Lower leg skin (tissue), 3 donors: ENCODE measurements around the gene SYNE2.

ENCODE experiments used
- CTCF ChIP-seq, 3 donors: fragments of 450-650 bp; IDR thresholded peaks; one replicate each; pipeline ENCODE4 v1.5.1; 2016; ENCODE audit warnings: antibody characterized with exemption in 3 of 3, mild to moderate bottlenecking in 3 of 3, moderate library complexity in 2 of 3
- POLR2A ChIP-seq, 2 donors: fragments of 450-650 bp; IDR thresholded peaks; one replicate each; pipeline ENCODE4 v1.6.1; 2016 to 2017; ENCODE audit warnings: antibody characterized with exemption in 2 of 2, mild to moderate bottlenecking in 1 of 2, moderate library complexity in 1 of 2

- TF ChIP-seq POLR2A (IDR thresholded peaks at IDR 0.05) (no peak), CTCF (IDR thresholded peaks at IDR 0.05) (no peak)
Observed at GRCh38 chr14:64064447-64064846, 211.6 kb downstream of the SYNE2 start.
